H1 (cell line): ENCODE results near the gene GPER1.

Source experiments
- ATF2 ChIP-seq: IDR thresholded peaks from 2 replicates; pipeline ENCODE4 v1.6.1; 2012; ENCODE audit warnings: low read length, inconsistent platforms
- CHD1 ChIP-seq: IDR thresholded peaks from 2 replicates; pipeline ENCODE4 v1.6.1; 2012; ENCODE audit warnings: low read depth, low read length, improper control_type of control experiment
- CTCF ChIP-seq, 3 experiments: IDR thresholded peaks; 1 replicate in 2 of 3; 2 replicates in 1 of 3; pipeline versions ENCODE4 v1.5.1 to v1.6.1; 2011; ENCODE audit warnings: low read length in 3 of 3, mild to moderate bottlenecking in 3 of 3, inconsistent platforms in 2 of 3, low read depth in 1 of 3, moderate library complexity in 1 of 3; ENCODE audit not compliant: insufficient read depth in 1 of 3; ENCODE audit errors: control extremely low read depth in 1 of 3
- E2F6 ChIP-seq: IDR thresholded peaks from 2 replicates; pipeline ENCODE4 v1.6.1; 2012; ENCODE audit warnings: inconsistent platforms
- EZH2 ChIP-seq: fragments of 200-600 bp; sonication (generic); IDR thresholded peaks from 2 replicates; pipeline ENCODE4 v1.7.1; 2012; ENCODE audit warnings: low read depth, mild to moderate bottlenecking, moderate library complexity, low read length, inconsistent platforms; ENCODE audit not compliant: severe bottlenecking
- MAFK ChIP-seq: IDR thresholded peaks from 2 replicates; pipeline ENCODE4 v1.6.1; 2012; ENCODE audit warnings: low read depth, mild to moderate bottlenecking, improper control_type of control experiment, low read length
- NRF1 ChIP-seq: IDR thresholded peaks from 2 replicates; pipeline ENCODE4 v1.6.1; 2011; ENCODE audit warnings: mild to moderate bottlenecking, low read depth, low read length, improper control_type of control experiment

GRCh38 chr7:1121476-1121875, 33.6 kb downstream of the GPER1 start:
- no peak for TF ChIP-seq MAFK
- TF ChIP-seq CHD1: no peak
- no peak for TF ChIP-seq CTCF (IDR thresholded peaks at IDR 0.05; ENCODE audit: control extremely low read depth in 1 of 3, insufficient read depth in 1 of 3, low read depth in 1 of 3, low read length in 3 of 3)
- TF ChIP-seq E2F6: no peak
- TF ChIP-seq EZH2: no peak
- no peak for TF ChIP-seq ATF2
- no peak for TF ChIP-seq NRF1
